ENCODE data around the gene IRF1.

DNA sequence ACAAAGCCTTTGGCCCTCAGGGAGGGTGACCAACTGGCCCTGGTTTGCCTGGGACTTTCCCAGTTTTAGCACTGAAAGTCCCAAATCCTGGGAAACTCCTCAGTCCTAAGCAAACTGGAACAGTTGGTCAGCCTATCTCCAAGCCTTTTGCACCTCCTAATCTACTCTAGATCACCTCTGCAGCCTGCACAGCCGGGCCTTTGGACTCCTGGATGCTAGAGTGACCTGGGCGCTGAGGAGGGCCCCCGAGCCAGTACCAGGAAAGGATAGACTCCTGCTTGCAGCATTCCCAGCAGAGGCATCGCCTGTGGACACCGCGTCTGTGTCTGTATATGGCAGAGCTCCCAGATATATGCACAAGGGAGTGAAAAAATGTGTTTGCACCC, 15.1 kb downstream of the IRF1 start:
- TF ChIP-seq POLR2A (IDR thresholded peaks at IDR 0.05; ENCODE audit: low read length), result no peak
- no peak for TF ChIP-seq GATA1 (IDR thresholded peaks at IDR 0.05; ENCODE audit: low read depth, low read length)

Data from erythroblast (primary cell).